SU-DHL-6 (cell line): Measurements from ENCODE around the gene CDK4.

Experiments used
- H2AFZ ChIP-seq: fragments of 200-600 bp; sonication (generic); 2 replicates; pipeline ENCODE4 v1.6.1; 2014; ENCODE audit warnings: low read depth, mild to moderate bottlenecking, moderate library complexity, mixed read lengths, antibody characterized with exemption, low read length; ENCODE audit not compliant: severe bottlenecking
- H3F3A ChIP-seq: fragments of 200-600 bp; shearing (Covaris generic); 2 replicates; pipeline ENCODE4 v1.6.0; 2016; ENCODE audit warnings: antibody characterized with exemption, mild to moderate bottlenecking; ENCODE audit not compliant: insufficient read depth
- H3K27ac ChIP-seq: fragments of 200-600 bp; sonication (generic); 2 replicates; pipeline ENCODE4 v1.5.1; 2016; ENCODE audit warnings: low read depth, mild to moderate bottlenecking, low read length, moderate library complexity, mixed read lengths
- H3K27me3 ChIP-seq: fragments of 200-600 bp; sonication (generic), shearing (Covaris generic); 2 replicates; pipeline ENCODE4 v1.6.0; 2014; ENCODE audit warnings: mild to moderate bottlenecking, low read length
- H3K36me3 ChIP-seq: fragments of 200-600 bp; sonication (generic); 2 replicates; pipeline ENCODE4 v1.6.1; 2014; ENCODE audit warnings: mild to moderate bottlenecking, low read length, mixed read lengths
- H3K4me2 ChIP-seq: fragments of 300-600, 200-600 bp; shearing (Covaris generic), sonication (generic); 2 replicates; pipeline ENCODE4 v1.6.0; 2014; ENCODE audit warnings: low read length, low read depth, mild to moderate bottlenecking; ENCODE audit not compliant: poor library complexity, severe bottlenecking
- H3K4me3 ChIP-seq: fragments of 200-600 bp; sonication (generic); 2 replicates; pipeline ENCODE4 v1.5.1; 2014; ENCODE audit warnings: antibody characterized with exemption, low read length, mild to moderate bottlenecking, mixed read lengths; ENCODE audit not compliant: insufficient read depth, poor library complexity, severe bottlenecking
- H3K79me2 ChIP-seq: fragments of 200-600 bp; sonication (generic); 2 replicates; pipeline ENCODE4 v1.6.1; 2014; ENCODE audit warnings: mild to moderate bottlenecking, low read length, moderate library complexity; ENCODE audit not compliant: insufficient read depth
- H3K9ac ChIP-seq: fragments of 200-600 bp; sonication (generic); 2 replicates; pipeline ENCODE4 v1.7.0; 2014; ENCODE audit warnings: mild to moderate bottlenecking, low read length
- H3K9me2 ChIP-seq: fragments of 200-600 bp; sonication (generic); replicated peaks from 2 replicates; pipeline ENCODE4 v1.6.1; 2014; ENCODE audit warnings: low read length; ENCODE audit not compliant: insufficient read depth
- H3K9me3 ChIP-seq: fragments of 200-600 bp; sonication (generic); 2 replicates; pipeline ENCODE4 v1.6.1; 2014; ENCODE audit warnings: low read length, mixed read lengths; ENCODE audit not compliant: insufficient read depth
- H4K20me1 ChIP-seq: fragments of 200-600 bp; sonication (generic); 2 replicates; pipeline ENCODE4 v1.6.1; 2014; ENCODE audit warnings: low read depth, mild to moderate bottlenecking, antibody characterized with exemption, low read length, moderate library complexity, mixed read lengths
- EZH2phosphoT487 ChIP-seq: fragments of 200-600 bp; sonication (generic), shearing (Covaris generic); conservative IDR thresholded peaks from 2 replicates; pipeline ENCODE4 v1.6.1; 2018; ENCODE audit warnings: mild to moderate bottlenecking, antibody characterized with exemption, low read length, moderate library complexity, mixed read lengths
- TF ChIP-seq, protein P1 (sequence below): fragments of 200-600 bp; sonication (generic); IDR thresholded peaks from one replicate; pipeline ENCODE4 v1.5.1; 2017; ENCODE audit warnings: antibody characterized with exemption, mild to moderate bottlenecking, low read length, moderate library complexity; ENCODE audit not compliant: insufficient read depth, poor library complexity, severe bottlenecking

The CDK4 gene

DNA sequence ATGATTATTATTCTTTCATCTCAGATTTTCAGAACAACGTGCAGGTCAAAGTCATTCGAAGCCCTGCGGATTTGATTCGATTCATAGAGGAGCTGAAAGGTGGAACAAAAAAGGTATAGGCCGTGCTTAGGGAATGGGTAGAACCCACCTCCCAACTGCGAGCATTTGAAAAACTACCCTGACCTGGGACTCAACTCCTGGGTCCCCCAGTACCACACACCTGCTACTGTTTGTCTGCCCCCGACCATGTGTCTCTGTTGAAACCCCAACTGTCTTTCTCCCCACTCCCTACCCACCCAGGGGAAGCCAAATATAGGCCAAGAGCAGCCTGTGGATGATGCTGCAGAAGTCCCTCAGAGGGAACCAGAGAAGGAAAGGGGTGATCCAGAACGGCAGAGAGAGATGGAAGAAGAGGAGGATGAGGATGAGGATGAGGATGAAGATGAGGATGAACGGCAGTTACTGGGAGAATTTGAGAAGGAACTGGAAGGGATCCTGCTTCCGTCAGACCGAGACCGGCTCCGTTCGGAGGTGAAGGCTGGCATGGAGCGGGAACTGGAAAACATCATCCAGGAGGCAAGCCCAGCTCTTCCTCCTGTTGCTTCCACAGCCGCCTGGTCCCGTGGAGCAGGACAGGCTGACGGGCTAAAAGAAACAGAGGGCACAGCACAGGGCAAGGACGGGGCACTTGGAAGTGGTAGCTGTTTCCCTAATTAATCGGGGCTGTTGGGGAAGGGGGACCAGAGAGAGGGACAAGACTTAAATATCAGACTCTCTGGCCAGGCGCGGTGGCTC, 34.1 kb downstream of the CDK4 start:
- Histone ChIP-seq H3K4me2 (no peak overlapping the region), H4K20me1 (no peaks in the 10 kb centered on the region), H3F3A (no peaks in the 10 kb centered on the region), H3K27me3 (no peaks in the 10 kb centered on the region), H3K9ac (no peak overlapping the region), H3K27ac (no peak overlapping the region), H2AFZ (no peak overlapping the region), H3K36me3 (0 out of 2 replicates have a peak, but pooled peaks cover 3% of the 10 kb centered on the region), H3K4me3 (no peak overlapping the region), H3K9me2 (no peaks in the 10 kb centered on the region), H3K79me2 (no peaks in the 10 kb centered on the region), H3K9me3 (no peaks in the 10 kb centered on the region)
- TF ChIP-seq, protein P1, sequence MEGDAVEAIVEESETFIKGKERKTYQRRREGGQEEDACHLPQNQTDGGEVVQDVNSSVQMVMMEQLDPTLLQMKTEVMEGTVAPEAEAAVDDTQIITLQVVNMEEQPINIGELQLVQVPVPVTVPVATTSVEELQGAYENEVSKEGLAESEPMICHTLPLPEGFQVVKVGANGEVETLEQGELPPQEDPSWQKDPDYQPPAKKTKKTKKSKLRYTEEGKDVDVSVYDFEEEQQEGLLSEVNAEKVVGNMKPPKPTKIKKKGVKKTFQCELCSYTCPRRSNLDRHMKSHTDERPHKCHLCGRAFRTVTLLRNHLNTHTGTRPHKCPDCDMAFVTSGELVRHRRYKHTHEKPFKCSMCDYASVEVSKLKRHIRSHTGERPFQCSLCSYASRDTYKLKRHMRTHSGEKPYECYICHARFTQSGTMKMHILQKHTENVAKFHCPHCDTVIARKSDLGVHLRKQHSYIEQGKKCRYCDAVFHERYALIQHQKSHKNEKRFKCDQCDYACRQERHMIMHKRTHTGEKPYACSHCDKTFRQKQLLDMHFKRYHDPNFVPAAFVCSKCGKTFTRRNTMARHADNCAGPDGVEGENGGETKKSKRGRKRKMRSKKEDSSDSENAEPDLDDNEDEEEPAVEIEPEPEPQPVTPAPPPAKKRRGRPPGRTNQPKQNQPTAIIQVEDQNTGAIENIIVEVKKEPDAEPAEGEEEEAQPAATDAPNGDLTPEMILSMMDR = no peak
- no peak for TF ChIP-seq EZH2phosphoT487

- no peak overlapping the region for H3K27ac ChIP-seq
Observed at GRCh38 chr12:57717131-57717530, 35.0 kb downstream of the CDK4 start.

GRCh38 chr12:57716305-57716704, 35.8 kb downstream of the CDK4 start:
- no peak overlapping the region for H3K27ac ChIP-seq
- H3K36me3 ChIP-seq = peaks cover 14% of the 10 kb centered on the region; the same call in 1 of the 2 replicates

More at GRCh38 chr12:57717131-57717530, 35.0 kb downstream of the CDK4 start:
- Histone ChIP-seq H3K9me2 (no peaks in the 10 kb centered on the region), H3K27me3 (no peaks in the 10 kb centered on the region), H3K9ac (no peak overlapping the region), H4K20me1 (no peaks in the 10 kb centered on the region), H3K4me2 (no peak overlapping the region), H3K9me3 (no peaks in the 10 kb centered on the region), H2AFZ (no peak overlapping the region), H3K36me3 (peaks cover 9% of the 10 kb centered on the region; the same call in 1 of the 2 replicates), H3F3A (no peaks in the 10 kb centered on the region), H3K4me3 (no peak overlapping the region), H3K79me2 (no peaks in the 10 kb centered on the region)
- TF ChIP-seq, protein P1 = no peak
- TF ChIP-seq EZH2phosphoT487 = no peak

More at GRCh38 chr12:57716305-57716704, 35.8 kb downstream of the CDK4 start:
- H3K9me2 ChIP-seq = no peaks in the 10 kb centered on the region
- no peaks in the 10 kb centered on the region for H3K27me3 ChIP-seq
- no peaks in the 10 kb centered on the region for H3F3A ChIP-seq
- no peak overlapping the region for H3K4me2 ChIP-seq
- no peak overlapping the region for H2AFZ ChIP-seq
- TF ChIP-seq EZH2phosphoT487 = no peak
- TF ChIP-seq, protein P1 = no peak
- H3K9me3 ChIP-seq = no peaks in the 10 kb centered on the region
- no peak overlapping the region for H3K9ac ChIP-seq
- H3K79me2 ChIP-seq = no peaks in the 10 kb centered on the region
- H3K4me3 ChIP-seq = no peak overlapping the region
- H4K20me1 ChIP-seq = no peaks in the 10 kb centered on the region
